ENCODE results near the gene AAK1. TPM values are rescaled to one million over a fixed set of nuclear protein-coding genes. Genes with fewer than 3 reads are reported as not detected.
"Not testable (repeated sequence)": the region's sequence is repeated elsewhere in the genome, so short reads cannot be mapped to it uniquely, and the experiment has no call there.

AAK1 gene
- polyA plus RNA-seq, 3 donors, result 9.8 to 18.9 (median 10.8) TPM

DNA sequence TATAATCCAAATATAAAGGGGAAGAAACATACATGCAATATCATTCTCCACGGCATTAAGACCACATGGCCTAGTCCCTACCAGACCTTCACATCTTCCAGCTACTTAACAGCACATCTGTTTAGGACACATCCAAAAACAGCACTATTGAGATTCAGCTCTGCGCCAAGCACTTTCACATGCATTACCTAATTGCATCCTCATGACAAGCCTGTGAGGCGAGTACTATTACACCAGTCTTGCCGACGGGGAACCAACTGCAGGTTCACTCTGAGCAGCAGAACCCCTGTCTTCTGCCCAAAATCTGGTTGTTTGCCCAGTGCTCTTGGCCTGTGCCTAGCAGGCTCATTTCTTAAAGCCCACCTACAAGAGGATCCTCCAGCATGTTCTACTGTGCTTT, 66.7 kb downstream of the AAK1 start:
- Mint-ChIP-seq H3K36me3 (peaks cover 0 to 12% of the 10 kb centered on the region in 2 donors), H3K27me3 (ENCODE audit: low read depth in 3 of 3) (peaks cover 0 to 2% (median under 1%) of the 10 kb centered on the region in 3 donors), H3K27ac (peak overlapping the region in 5 of 7 donors; percentile 39 to 69 (median 63)), H3K4me3 (peak overlapping the region in 1 of 2 donors; percentile 1), H3K9me3 (peaks cover 0 to 3% (median 0%) of the 10 kb centered on the region in 7 donors), H3K4me1 (peaks cover 78% of the 10 kb centered on the region)
- H3K4me1 ChIP-seq (ENCODE audit: control insufficient read depth in 1 of 2, insufficient read depth in 2 of 2, low read length in 2 of 2), result peaks cover 60 to 66% of the 10 kb centered on the region in 2 donors
- H2AFZ ChIP-seq (ENCODE audit: insufficient read depth, low read depth, low read length, poor library complexity, severe bottlenecking), result no peak overlapping the region
- peaks cover 97% of the 10 kb centered on the region for H3K79me2 ChIP-seq (ENCODE audit: insufficient read depth, low read length)
- TF ChIP-seq, protein P1, sequence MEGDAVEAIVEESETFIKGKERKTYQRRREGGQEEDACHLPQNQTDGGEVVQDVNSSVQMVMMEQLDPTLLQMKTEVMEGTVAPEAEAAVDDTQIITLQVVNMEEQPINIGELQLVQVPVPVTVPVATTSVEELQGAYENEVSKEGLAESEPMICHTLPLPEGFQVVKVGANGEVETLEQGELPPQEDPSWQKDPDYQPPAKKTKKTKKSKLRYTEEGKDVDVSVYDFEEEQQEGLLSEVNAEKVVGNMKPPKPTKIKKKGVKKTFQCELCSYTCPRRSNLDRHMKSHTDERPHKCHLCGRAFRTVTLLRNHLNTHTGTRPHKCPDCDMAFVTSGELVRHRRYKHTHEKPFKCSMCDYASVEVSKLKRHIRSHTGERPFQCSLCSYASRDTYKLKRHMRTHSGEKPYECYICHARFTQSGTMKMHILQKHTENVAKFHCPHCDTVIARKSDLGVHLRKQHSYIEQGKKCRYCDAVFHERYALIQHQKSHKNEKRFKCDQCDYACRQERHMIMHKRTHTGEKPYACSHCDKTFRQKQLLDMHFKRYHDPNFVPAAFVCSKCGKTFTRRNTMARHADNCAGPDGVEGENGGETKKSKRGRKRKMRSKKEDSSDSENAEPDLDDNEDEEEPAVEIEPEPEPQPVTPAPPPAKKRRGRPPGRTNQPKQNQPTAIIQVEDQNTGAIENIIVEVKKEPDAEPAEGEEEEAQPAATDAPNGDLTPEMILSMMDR (IDR thresholded peaks at IDR 0.05), result no peak
- intact Hi-C loops (cut with micrococcal nuclease), result no loop called here
- H3K4me2 ChIP-seq (replicated peaks; ENCODE audit: extremely low read depth, low read length, poor library complexity, severe bottlenecking), result no peak overlapping the region
- peak overlapping the region in 1 of 2 donors; percentile 62 for H3K27ac ChIP-seq (ENCODE audit: low read depth in 1 of 2, low read length in 2 of 2)
- no peaks in the 10 kb centered on the region for H3K36me3 ChIP-seq (replicated peaks in 1 of 2; ENCODE audit: control insufficient read depth in 1 of 2, insufficient read depth in 2 of 2, low read length in 2 of 2)
- H3K27me3 ChIP-seq (ENCODE audit: control insufficient read depth in 2 of 2, insufficient read depth in 2 of 2, low read length in 2 of 2), result no peaks in the 10 kb centered on the region
- 16% methylated on average over 5 of the region's 5 CpGs for WGBS (ENCODE audit: insufficient coverage)
- H4K20me1 ChIP-seq (ENCODE audit: insufficient read depth, low read length), result peaks cover 37% of the 10 kb centered on the region
- peak; percentile 30 to 38 (median 33) for DNase-seq
- H3K4me3 ChIP-seq (replicated peaks in 1 of 3; ENCODE audit: low read depth in 2 of 3, low read length in 3 of 3), result no peak overlapping the region
- no peak overlapping the region for H3K9ac ChIP-seq (ENCODE audit: insufficient read depth, low read length, poor library complexity, severe bottlenecking)
- no peaks in the 10 kb centered on the region for H3K9me3 ChIP-seq (replicated peaks in 1 of 2; ENCODE audit: control insufficient read depth in 1 of 2, insufficient read depth in 1 of 2, low read length in 2 of 2)

DNA sequence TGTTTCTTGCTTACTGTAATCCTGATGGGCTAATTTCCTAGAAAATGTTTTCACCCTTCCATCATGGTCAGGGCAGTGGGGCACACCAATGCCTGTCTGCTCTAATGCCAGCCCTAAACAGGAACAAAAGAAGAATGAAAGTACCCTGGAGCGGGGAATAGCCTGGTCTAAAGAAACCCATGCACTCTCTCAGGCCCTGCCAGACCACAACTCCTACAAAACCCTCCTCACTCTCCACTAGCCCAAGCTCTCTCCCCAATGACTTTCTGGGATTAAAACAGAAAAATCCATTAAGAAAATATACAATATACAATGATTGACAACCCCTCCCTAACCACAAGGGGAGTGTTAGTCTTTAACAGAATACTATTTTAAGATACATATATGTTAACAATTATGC, 67.6 kb downstream of the AAK1 start:
- intact Hi-C loops (cut with micrococcal nuclease), result no loop called here
- no peaks in the 10 kb centered on the region for H3K27me3 ChIP-seq (ENCODE audit: control insufficient read depth in 2 of 2, insufficient read depth in 2 of 2, low read length in 2 of 2)
- Mint-ChIP-seq H3K27ac (peak overlapping the region in 5 of 7 donors; percentile 47 to 77 (median 71)), H3K4me3 (peak overlapping the region; percentile 20 to 59), H3K9me3 (peaks cover 0 to 3% (median 0%) of the 10 kb centered on the region in 7 donors), H3K4me1 (peaks cover 79% of the 10 kb centered on the region), H3K27me3 (ENCODE audit: low read depth in 3 of 3) (peaks cover 0 to 2% (median 2%) of the 10 kb centered on the region in 3 donors), H3K36me3 (peaks cover 0 to 12% of the 10 kb centered on the region in 2 donors)
- no peak overlapping the region for H3K4me2 ChIP-seq (replicated peaks; ENCODE audit: extremely low read depth, low read length, poor library complexity, severe bottlenecking)
- no peaks in the 10 kb centered on the region for H3K36me3 ChIP-seq (replicated peaks in 1 of 2; ENCODE audit: control insufficient read depth in 1 of 2, insufficient read depth in 2 of 2, low read length in 2 of 2)
- DNase-seq, result no peak
- no peaks in the 10 kb centered on the region for H3K9me3 ChIP-seq (replicated peaks in 1 of 2; ENCODE audit: control insufficient read depth in 1 of 2, insufficient read depth in 1 of 2, low read length in 2 of 2)
- H3K4me3 ChIP-seq (replicated peaks in 1 of 3; ENCODE audit: low read depth in 2 of 3, low read length in 3 of 3), result no peak overlapping the region
- TF ChIP-seq, protein P1 (IDR thresholded peaks at IDR 0.05), result no peak
- peak overlapping the region in 1 of 2 donors; percentile 59 for H3K27ac ChIP-seq (ENCODE audit: low read depth in 1 of 2, low read length in 2 of 2)
- no CpG with 5 or more reads among the region's 1 CpG for WGBS (ENCODE audit: insufficient coverage)
- H3K4me1 ChIP-seq (ENCODE audit: control insufficient read depth in 1 of 2, insufficient read depth in 2 of 2, low read length in 2 of 2), result peaks cover 57% of the 10 kb centered on the region in 2 donors
- H3K79me2 ChIP-seq (ENCODE audit: insufficient read depth, low read length), result peaks cover 100% of the 10 kb centered on the region
- H2AFZ ChIP-seq (ENCODE audit: insufficient read depth, low read depth, low read length, poor library complexity, severe bottlenecking), result no peak overlapping the region
- H3K9ac ChIP-seq (ENCODE audit: insufficient read depth, low read length, poor library complexity, severe bottlenecking), result no peak overlapping the region
- H4K20me1 ChIP-seq (ENCODE audit: insufficient read depth, low read length), result peaks cover 37% of the 10 kb centered on the region

DNA sequence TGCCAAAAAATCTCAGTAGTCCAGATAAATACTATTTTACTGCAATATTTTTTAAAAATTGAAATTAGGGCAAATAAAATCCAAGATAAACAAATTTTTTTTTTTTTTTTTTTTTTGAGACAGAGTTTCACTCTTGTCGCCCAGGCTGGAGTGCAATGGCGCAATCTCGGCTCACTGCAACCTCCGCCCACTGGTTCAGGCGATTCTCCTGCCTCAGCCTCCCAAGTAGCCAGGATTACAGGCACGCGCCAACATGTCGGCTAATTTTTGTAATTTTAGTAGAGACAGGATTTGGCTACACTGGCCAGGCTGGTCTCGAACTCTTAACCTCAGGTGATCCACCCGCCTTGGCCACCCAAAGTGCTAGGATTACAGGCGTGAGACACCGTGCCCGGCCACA, 68.2 kb downstream of the AAK1 start:
- intact Hi-C loops (cut with micrococcal nuclease); H3K9ac ChIP-seq (ENCODE audit: insufficient read depth, low read length, poor library complexity, severe bottlenecking); H3K4me3 ChIP-seq (replicated peaks in 1 of 3; ENCODE audit: low read depth in 2 of 3, low read length in 3 of 3); H3K4me2 ChIP-seq (replicated peaks; ENCODE audit: extremely low read depth, low read length, poor library complexity, severe bottlenecking); H3K9me3 ChIP-seq (replicated peaks in 1 of 2; ENCODE audit: control insufficient read depth in 1 of 2, insufficient read depth in 1 of 2, low read length in 2 of 2); H3K27ac ChIP-seq (ENCODE audit: low read depth in 1 of 2, low read length in 2 of 2); H2AFZ ChIP-seq (ENCODE audit: insufficient read depth, low read depth, low read length, poor library complexity, severe bottlenecking); H3K9me3 Mint-ChIP-seq; H3K27me3 Mint-ChIP-seq (ENCODE audit: low read depth in 3 of 3); H3K27me3 ChIP-seq (ENCODE audit: control insufficient read depth in 2 of 2, insufficient read depth in 2 of 2, low read length in 2 of 2); H3K4me3 Mint-ChIP-seq; DNase-seq; H3K36me3 ChIP-seq (replicated peaks in 1 of 2; ENCODE audit: control insufficient read depth in 1 of 2, insufficient read depth in 2 of 2, low read length in 2 of 2): not testable (repeated sequence)
- H3K27ac Mint-ChIP-seq, result peak overlapping the region in 1 of 7 donors; percentile 71
- peaks cover 78% of the 10 kb centered on the region for H3K4me1 Mint-ChIP-seq
- H4K20me1 ChIP-seq (ENCODE audit: insufficient read depth, low read length), result peaks cover 37% of the 10 kb centered on the region
- H3K79me2 ChIP-seq (ENCODE audit: insufficient read depth, low read length), result peaks cover 100% of the 10 kb centered on the region
- H3K36me3 Mint-ChIP-seq, result peaks cover 0 to 12% of the 10 kb centered on the region in 2 donors
- peaks cover 51% of the 10 kb centered on the region in 2 donors for H3K4me1 ChIP-seq (ENCODE audit: control insufficient read depth in 1 of 2, insufficient read depth in 2 of 2, low read length in 2 of 2)
- 80% methylated on average over 5 of the region's 13 CpGs for WGBS (ENCODE audit: insufficient coverage)

Data from CD14-positive monocyte (primary cell).